Stimulated activated CD4-positive, alpha-beta T cell treated with anti-CD3 and anti-CD28 coated beads, Interleukin-4, amount 100 ng/mL, for 24 hours (primary cell): ENCODE results near the gene AGBL5.
A peak's percentile ranks its signal among the peaks of the same experiment; 100 is the strongest.
"Not testable (repeated sequence)": the region's sequence is repeated elsewhere in the genome, so short reads cannot be mapped to it uniquely, and the experiment has no call there.

Source experiments
- DNase-seq: peaks from one replicate; pipeline ENCODE4 v3.0.0-alpha.2; 2020

AGBL5 gene

GRCh38 chr2:27094353-27094984 lies 43.0 kb downstream of the AGBL5 start:
- DNase-seq: no peak

- no peak for DNase-seq
Measured at GRCh38 chr2:27095427-27095744, 43.9 kb downstream of the AGBL5 start.

- DNase-seq: peak; percentile 48
Measured at GRCh38 chr2:27095745-27096651, 44.5 kb downstream of the AGBL5 start.

GRCh38 chr2:27096748-27097297 lies 45.4 kb downstream of the AGBL5 start:
- DNase-seq: no peak

GRCh38 chr2:27097341-27097740 lies 45.9 kb downstream of the AGBL5 start:
- no peak for DNase-seq

- DNase-seq: no peak
Measured at GRCh38 chr2:27099334-27099955, 48.0 kb downstream of the AGBL5 start.

GRCh38 chr2:27100036-27100435 lies 48.6 kb downstream of the AGBL5 start:
- no peak for DNase-seq

- DNase-seq: no peak
Measured at GRCh38 chr2:27102329-27102728, 50.9 kb downstream of the AGBL5 start.

- DNase-seq: no peak
Measured at GRCh38 chr2:27105981-27106380, 54.5 kb downstream of the AGBL5 start.

GRCh38 chr2:27108221-27108620 lies 56.8 kb downstream of the AGBL5 start:
- DNase-seq: no peak

GRCh38 chr2:27109083-27109482 lies 57.6 kb downstream of the AGBL5 start:
- DNase-seq: no peak

GRCh38 chr2:27110603-27111352 lies 59.3 kb downstream of the AGBL5 start:
- DNase-seq: not testable (repeated sequence)

GRCh38 chr2:27111392-27112078 lies 60.1 kb downstream of the AGBL5 start:
- not testable (repeated sequence) for DNase-seq

GRCh38 chr2:27115519-27115918 lies 64.1 kb downstream of the AGBL5 start:
- no peak for DNase-seq

- no peak for DNase-seq
Measured at GRCh38 chr2:27117995-27118524, 66.6 kb downstream of the AGBL5 start.

- no peak for DNase-seq
Measured at GRCh38 chr2:27118525-27119329, 67.3 kb downstream of the AGBL5 start, which contains the start of gene CGREF1. TSS of gene CGREF1 (minus strand) at chr2:27119128. CDS start at chr2:27104366, 14,762 bp downstream.

- DNase-seq: not testable (repeated sequence)
Measured at GRCh38 chr2:27119330-27119670, 67.8 kb downstream of the AGBL5 start.
